ENCODE measurements around the gene FIGNL2. TPM values are rescaled to one million over a fixed set of nuclear protein-coding genes. Genes with fewer than 3 reads are reported as not detected.

FIGNL2 gene
- total and polyA plus RNA-seq, 8 donors, result 0.58 to 2.3 (median 1.6) TPM

DNA sequence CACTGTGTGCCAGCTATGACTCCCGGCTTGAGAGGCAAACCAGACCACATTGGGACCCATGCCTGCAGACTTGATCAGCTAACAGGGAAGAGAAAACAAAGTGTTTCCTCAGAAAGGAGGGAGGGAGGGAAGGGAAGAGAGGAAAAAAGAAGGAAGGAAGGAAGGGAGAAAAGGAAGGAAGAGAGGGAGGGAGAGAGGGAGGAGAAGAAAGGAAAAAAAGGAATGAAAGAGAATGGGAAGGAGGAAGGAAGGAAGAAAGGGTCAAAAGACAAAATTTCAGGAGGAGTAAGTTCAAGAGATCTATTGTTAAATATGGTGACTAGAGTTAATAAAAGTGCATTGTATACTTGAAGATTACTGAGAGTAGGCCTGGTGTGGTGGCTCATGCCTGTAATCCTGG, 18.9 kb downstream of the FIGNL2 start:
- Histone ChIP-seq H3K9me3 (no peaks in the 10 kb centered on the region), H3K36me3 (no peaks in the 10 kb centered on the region), H3K27ac (no peak overlapping the region), H3K27me3 (peaks cover 0 to 51% of the 10 kb centered on the region in 2 donors), H3K4me1 (peaks cover 0 to 30% of the 10 kb centered on the region in 2 donors), H3K4me3 (no peak overlapping the region)
- DNase-seq (no peak), ATAC-seq (no peak)
- intact Hi-C loops (cut with DNase I), result no loop called here
- TF ChIP-seq, protein P1, sequence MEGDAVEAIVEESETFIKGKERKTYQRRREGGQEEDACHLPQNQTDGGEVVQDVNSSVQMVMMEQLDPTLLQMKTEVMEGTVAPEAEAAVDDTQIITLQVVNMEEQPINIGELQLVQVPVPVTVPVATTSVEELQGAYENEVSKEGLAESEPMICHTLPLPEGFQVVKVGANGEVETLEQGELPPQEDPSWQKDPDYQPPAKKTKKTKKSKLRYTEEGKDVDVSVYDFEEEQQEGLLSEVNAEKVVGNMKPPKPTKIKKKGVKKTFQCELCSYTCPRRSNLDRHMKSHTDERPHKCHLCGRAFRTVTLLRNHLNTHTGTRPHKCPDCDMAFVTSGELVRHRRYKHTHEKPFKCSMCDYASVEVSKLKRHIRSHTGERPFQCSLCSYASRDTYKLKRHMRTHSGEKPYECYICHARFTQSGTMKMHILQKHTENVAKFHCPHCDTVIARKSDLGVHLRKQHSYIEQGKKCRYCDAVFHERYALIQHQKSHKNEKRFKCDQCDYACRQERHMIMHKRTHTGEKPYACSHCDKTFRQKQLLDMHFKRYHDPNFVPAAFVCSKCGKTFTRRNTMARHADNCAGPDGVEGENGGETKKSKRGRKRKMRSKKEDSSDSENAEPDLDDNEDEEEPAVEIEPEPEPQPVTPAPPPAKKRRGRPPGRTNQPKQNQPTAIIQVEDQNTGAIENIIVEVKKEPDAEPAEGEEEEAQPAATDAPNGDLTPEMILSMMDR (IDR thresholded peaks at IDR 0.05), result no peak

DNA sequence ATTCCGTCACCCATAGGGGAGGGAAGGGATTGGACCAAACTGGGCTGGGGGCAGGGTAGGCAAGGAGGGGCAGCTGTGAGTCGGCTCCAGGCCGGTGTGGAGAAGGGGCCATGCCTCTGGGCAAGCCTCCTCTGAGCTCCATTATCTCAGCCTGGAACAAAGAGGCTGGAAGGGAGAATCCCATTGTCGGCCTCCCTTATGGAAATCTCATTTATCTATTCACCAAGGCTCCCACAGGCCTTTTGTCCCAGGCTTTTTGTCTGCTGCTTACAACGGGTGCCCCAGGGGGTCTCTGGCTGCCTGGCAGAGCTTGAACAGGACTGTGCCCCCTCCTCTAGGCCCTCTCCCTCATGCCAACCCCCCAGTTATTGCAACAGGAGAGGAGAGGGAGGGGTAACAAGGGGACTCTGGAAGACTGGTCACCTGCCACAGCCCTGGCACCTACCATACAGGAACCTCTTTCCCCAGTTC, 19.5 kb downstream of the FIGNL2 start:
- peaks cover 0 to 30% of the 10 kb centered on the region in 2 donors for H3K4me1 ChIP-seq
- DNase-seq, result no peak
- no peak overlapping the region for H3K27ac ChIP-seq
- H3K4me3 ChIP-seq, result no peak overlapping the region
- no peaks in the 10 kb centered on the region for H3K9me3 ChIP-seq
- H3K27me3 ChIP-seq, result peaks cover 0 to 45% of the 10 kb centered on the region in 2 donors
- no peaks in the 10 kb centered on the region for H3K36me3 ChIP-seq
- intact Hi-C loops (cut with DNase I), result no loop called here
- TF ChIP-seq, protein P1 (IDR thresholded peaks at IDR 0.05), result no peak
- no peak for ATAC-seq

DNA sequence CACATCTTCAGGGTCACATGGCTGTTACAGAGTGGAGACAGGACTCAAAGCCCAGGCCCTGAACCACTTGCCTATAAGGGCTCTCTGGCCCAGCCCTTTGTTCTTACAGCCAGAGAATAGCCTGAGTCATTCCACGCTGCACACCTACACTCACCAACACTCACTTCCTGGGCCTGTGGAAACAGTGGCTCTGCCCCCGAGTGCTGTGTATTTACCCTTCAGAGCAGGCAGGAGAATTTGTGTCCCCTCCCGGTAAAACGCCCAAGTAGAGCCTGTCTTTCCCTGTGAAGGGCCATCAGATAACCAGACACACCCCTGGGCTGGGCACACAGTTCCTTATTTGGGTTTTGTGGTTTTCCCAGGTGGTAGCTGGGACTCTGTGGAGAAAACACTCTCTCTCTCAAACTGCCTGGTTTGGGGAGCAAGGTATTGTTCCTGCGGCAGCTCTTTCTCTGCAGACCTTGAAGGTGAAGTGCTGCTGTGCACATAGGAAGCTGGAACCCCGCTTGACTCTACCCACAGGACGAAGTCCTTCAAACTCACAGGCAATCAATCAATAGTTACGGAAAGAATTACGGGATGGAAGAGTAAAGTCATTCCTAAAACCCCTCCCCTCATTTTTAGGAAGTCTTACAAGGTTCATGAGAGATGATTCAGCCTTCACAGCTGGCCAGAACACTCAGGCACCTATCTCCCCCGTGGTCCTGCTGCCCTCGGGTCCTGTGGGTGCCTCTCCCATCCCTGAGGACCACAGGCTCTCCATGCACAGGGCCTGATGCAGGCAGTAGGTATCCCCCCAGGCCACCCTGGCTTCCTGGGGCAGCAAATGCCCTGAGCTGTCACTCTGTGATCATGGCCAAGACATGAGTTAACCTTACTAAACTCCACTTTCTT, 20.3 kb downstream of the FIGNL2 start:
- ATAC-seq, result peak; percentile 92
- DNase-seq, result peak in 1 of 4 donors; percentile 73
- H3K27ac ChIP-seq, result no peak overlapping the region
- TF ChIP-seq, protein P1 (IDR thresholded peaks at IDR 0.05), result no peak
- H3K4me3 ChIP-seq, result no peak overlapping the region
- H3K9me3 ChIP-seq, result no peaks in the 10 kb centered on the region
- peaks cover 0 to 28% of the 10 kb centered on the region in 2 donors for H3K4me1 ChIP-seq
- peaks cover 0 to 36% of the 10 kb centered on the region in 2 donors for H3K27me3 ChIP-seq
- intact Hi-C loops (cut with DNase I), result no loop called here
- no peaks in the 10 kb centered on the region for H3K36me3 ChIP-seq

DNA sequence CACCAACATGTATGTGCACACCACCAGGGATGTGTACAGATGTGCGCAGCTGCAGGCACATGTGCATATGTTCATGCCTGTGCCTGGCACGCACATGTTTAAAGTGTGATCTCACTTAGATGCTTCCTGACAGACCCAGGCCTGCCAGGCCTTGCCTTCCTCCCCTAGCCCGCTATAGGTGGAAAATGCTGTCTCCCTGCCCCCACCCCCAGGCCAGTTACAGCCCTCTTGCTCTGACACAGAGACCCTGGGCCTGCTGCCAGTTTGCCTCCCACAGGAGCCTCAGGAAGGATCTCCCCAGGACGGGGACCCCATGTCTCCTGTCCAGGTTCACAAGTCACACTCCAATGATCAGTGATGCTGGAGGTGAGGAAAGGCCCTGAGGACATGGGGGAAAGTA, 21.6 kb downstream of the FIGNL2 start:
- H3K9me3 ChIP-seq, result no peaks in the 10 kb centered on the region
- peaks cover 0 to 15% of the 10 kb centered on the region in 2 donors for H3K4me1 ChIP-seq
- H3K36me3 ChIP-seq, result no peaks in the 10 kb centered on the region
- intact Hi-C loops (cut with DNase I), result no loop called here
- ATAC-seq (no peak), DNase-seq (no peak)
- H3K27me3 ChIP-seq, result peaks cover 0 to 37% of the 10 kb centered on the region in 2 donors
- H3K4me3 ChIP-seq, result no peak overlapping the region
- H3K27ac ChIP-seq, result no peak overlapping the region
- TF ChIP-seq, protein P1 (IDR thresholded peaks at IDR 0.05), result no peak

DNA sequence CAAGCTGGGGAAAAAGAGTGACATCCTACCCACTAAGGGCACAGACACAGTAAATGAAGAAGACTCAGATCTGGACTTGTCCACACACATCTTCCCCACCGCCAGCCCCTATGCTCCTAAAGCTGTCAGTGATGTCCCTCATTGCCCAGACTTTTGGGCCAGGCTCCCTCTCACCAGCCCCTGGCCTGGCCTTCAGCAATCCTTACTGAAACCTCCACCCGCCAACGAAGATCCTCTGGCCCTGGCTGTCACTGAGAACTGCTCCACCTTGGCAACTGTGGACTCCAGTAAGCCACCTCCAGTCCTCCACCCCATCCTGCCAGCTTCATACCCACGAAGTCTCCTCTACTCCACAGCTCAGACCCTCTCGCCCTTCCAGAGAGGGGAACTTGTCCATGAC, 23.3 kb downstream of the FIGNL2 start:
- Histone ChIP-seq H3K9me3 (no peaks in the 10 kb centered on the region), H3K4me3 (no peak overlapping the region), H3K36me3 (no peaks in the 10 kb centered on the region), H3K27me3 (peaks cover 3 to 41% of the 10 kb centered on the region in 2 donors), H3K4me1 (peaks cover 0 to 24% of the 10 kb centered on the region in 2 donors), H3K27ac (no peak overlapping the region)
- DNase-seq, result no peak
- ATAC-seq, result no peak
- intact Hi-C loops (cut with DNase I), result no loop called here
- TF ChIP-seq, protein P1 (IDR thresholded peaks at IDR 0.05), result no peak

All from left lung (tissue), 10 donors.